COLO668 (cell line): ENCODE measurements around the gene WWC1.

ENCODE experiments used
- DNase-seq: peaks from one replicate; lab custom pipeline; 2025; ENCODE audit not compliant: unreplicated experiment; lab: John Stamatoyannopoulos, UW

Gene WWC1

DNA sequence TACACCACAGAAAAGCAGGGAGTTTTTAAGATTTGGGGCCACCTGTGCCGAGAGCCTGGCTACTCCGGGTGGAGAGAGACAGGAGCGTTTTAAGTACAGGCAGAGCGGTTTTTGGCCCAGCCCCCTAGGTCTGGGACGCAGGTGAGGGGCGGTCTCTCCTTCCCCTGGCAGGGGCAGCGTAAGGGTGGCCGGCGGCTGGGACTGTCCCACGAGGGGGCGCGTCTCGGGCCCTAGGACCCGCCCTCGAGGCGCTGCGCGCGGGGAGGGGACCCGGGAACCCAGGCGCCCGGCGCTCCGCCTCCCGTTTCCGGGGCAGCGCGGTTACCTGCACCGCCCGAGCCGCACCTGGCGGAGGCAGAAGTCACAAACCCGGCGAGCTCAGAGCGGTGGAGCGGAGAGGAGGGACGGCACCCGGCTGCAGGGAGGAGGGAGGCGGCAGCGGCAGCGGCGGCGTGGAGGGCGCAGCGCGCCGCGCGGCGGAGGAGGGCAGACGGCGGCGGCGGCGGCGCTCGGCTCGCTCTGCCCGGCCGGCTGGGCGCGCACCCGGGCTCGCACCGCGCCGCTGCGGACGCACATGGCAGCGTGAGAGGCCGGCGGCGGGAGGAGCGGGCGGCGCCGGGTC is at the start of gene WWC1:
Gene WWC1, plus strand, starts transcription at position 304 of the 622 bp plus-strand sequence. CDS start 508 bp downstream, outside the sequence.
- DNase-seq = peak; percentile 87

DNA sequence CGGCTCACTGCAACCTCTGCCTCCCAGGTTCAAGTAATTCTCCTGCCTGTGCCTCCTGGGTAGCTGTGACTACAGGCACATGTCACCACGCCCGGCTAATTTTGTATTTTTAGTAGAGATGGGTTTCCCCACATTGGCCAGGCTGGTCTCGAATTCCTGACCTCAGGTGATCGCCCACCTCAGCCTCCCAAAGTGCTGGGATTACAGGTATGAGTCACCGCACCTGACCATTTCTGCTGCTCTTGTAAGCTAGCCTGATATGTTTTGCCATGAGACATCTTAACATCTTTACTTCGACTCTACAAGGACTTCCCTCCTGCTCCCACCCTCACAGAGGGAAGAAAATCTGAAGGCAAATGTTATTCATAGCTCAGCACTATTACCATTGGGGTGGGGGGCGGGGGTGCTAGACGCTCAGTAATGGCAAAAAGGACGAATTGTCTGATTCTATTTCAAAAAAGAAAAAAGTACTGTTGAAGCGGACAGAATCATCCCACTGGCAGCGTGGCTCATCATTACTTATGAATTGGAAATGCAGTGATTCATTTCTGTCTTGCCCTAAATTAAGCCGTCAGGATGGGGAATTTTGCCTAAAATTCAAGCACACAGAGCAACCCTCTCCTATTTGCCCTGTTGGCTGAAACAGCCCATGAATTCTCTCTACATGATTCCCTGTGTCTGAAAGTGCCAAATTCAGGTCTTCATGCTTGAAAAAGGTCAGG is 46.4 kb upstream of the WWC1 start:
- no peak for DNase-seq

DNA sequence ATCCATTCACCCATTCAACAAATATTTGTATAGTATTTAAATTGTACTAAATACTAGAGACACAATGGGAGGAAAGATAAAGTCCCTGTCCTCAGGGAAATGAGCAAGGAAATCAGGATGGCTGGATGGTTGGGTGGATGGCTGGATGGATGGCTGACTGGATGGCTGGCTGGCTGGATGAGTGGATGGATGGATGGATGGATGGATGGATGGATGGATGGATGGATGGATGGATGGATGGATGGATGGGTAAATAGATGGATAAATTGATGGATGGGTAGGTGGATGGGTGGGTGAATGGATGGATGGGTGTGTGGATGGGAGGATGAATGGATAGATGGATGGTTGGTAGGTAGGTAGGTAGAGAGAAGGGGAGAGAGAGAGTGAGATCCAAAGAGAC is 41.5 kb upstream of the WWC1 start:
- DNase-seq = no peak

DNA sequence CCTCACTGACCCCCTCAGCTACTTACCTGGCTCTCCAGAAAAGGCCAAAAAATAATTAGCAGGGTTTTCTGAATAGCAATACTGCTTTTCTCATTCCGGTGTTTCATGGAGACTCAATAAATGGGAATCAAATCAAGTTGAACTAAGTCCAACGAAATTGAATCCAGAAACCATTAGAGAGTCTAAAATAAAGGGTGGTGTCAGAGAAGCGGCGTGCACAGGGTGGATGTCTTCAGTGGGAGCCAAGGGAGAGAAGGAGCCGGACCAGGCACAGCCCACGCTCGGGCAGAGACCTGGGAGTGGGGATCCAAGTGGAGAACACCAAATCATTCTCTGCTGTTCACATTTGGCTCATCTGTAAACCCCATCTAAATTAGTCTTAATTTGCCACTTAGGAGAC is 40.2 kb upstream of the WWC1 start:
- DNase-seq = no peak

DNA sequence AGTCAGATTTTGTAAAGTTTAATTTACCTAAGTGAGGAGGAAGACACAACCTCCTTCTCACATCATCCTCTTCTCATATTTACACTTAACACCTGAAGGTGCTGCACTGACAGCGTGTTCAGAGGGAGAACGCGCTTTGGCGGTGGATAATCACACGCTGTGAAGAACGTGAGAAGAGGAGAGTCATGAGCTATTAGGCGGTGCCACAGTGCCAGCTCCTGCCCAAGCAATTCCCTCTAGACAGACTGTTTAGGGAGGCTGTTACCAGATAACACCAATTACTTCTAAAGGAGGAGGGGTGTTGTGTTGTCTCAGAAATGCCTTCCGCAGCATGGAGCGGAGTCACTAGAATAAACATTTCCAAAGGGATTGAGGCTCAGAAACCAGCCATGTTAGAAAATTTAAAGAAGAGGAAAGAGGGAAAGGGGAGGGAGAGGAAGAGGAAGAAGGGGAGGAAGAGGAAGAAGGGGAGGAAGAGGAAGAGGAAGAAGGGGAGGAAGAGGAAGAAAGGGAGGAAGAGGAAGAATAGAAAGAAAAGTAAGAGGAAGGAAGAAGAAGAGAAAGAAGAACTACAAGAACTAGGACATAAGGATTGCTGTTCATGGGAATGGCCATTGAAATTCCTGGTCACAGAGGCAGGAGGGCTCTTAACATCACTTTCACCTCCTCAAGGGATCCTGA is 37.3 kb upstream of the WWC1 start:
- no peak for DNase-seq

DNA sequence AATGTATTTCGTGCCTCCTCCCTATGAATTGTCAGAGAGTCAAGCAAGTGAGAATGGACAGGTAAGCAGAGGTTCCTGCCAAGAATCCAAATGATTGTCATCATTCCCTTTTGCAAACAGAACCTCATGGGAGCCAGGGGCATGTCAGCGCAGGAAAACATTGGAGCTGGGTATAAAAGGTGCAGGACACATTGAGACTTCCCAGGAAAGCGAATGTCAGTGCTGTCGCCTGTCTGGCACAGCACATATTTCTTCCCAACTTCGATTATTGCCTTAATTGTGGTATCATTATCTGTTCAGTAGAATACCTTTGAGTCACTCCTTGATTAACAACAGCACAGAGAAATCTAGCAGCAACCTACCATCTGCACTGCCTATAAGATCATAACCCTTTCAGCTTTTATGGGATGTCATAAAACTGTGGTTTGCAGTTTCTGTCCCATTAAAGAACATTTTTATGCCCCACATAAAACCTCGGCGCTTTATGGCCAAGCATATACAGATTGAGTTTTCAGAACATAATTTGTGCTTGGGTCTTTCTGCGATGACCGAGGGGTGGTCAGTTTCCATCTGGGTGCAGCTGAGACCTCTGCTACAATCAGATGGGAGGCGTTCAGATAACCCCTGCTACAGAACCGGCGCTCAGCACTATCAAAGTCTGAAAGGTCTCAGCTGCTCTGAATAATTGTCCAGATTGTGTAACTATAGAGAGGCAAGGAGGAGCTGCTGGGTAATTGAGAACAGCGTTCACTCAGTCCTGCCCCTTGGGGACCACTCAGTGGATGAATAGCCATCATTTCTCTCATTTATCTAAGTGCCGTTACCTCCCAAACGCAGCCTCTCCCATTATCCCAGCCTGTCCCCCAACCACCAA is 30.9 kb upstream of the WWC1 start:
- DNase-seq = no peak

DNA sequence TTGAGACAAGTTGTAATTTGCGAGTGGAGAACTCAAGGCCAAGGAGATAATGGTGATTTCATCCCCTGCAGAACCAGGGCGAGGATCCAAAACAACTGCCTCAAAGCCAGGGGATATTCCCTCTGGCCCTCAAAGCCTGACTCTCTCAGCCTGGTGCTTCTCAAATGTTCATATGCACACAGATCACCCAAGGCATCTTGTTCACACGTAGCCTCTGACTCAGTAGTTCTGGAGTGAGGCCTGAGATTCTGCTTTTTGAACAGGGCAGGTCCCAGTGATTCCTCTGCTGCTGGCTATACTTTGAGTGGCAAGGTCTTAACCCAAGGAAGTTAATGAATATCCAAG is 30.2 kb upstream of the WWC1 start:
- DNase-seq = no peak

DNA sequence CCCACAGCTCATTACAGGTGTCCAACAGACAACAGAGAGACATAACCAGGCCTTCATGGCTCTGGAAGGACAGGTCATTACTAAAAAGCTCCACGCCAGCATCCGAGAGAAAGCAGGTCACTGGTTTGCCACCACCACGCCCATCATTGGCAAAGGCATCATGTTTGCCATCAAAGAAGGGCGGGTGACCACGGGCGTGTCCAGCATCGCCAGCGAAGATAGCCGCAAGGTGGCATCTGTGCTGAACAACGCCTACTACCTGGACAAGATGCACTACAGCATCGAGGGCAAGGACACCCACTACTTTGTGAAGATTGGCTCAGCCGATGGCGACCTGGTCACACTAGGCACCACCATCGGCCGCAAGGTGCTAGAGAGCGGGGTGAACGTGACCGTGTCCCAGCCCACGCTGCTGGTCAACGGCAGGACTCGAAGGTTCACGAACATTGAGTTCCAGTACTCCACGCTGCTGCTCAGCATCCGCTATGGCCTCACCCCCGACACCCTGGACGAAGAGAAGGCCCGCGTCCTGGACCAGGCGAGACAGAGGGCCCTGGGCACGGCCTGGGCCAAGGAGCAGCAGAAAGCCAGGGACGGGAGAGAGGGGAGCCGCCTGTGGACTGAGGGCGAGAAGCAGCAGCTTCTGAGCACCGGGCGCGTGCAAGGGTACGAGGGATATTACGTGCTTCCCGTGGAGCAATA is 29.3 kb upstream of the WWC1 start:
- DNase-seq = no peak

DNA sequence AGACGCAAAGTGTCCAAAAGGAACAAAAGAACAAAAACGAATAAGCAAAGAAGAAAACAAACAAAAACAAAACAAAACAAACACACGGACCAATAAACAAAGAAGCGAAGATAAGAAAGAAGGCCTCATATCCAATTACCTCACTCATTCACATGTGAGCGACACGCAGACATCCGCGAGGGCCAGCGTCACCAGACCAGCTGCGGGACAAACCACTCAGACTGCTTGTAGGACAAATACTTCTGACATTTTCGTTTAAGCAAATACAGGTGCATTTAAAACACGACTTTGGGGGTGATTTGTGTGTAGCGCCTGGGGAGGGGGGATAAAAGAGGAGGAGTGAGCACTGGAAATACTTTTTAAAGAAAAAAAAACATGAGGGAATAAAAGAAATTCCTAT is 28.3 kb upstream of the WWC1 start:
- peak; percentile 42 for DNase-seq

DNA sequence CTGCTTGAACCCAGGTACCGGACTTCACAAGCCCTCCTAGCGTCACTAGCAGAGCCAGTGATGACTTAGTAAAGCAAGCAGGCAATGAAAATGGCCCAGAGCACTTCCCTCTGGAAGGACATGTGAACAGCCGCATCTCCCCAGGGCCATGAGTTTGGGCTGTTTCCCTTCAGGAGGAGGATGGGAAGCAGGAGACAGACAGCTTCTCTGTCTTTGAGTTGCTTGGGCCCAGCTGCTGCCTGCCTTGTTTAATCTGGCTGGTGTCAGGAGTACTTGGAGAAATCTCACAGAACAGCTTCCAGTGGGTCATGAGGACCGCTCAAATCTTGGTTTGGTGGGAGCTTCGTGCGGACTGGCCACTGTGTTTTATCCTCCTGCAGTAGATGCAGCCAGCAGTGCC is 25.4 kb upstream of the WWC1 start:
- no peak for DNase-seq

DNA sequence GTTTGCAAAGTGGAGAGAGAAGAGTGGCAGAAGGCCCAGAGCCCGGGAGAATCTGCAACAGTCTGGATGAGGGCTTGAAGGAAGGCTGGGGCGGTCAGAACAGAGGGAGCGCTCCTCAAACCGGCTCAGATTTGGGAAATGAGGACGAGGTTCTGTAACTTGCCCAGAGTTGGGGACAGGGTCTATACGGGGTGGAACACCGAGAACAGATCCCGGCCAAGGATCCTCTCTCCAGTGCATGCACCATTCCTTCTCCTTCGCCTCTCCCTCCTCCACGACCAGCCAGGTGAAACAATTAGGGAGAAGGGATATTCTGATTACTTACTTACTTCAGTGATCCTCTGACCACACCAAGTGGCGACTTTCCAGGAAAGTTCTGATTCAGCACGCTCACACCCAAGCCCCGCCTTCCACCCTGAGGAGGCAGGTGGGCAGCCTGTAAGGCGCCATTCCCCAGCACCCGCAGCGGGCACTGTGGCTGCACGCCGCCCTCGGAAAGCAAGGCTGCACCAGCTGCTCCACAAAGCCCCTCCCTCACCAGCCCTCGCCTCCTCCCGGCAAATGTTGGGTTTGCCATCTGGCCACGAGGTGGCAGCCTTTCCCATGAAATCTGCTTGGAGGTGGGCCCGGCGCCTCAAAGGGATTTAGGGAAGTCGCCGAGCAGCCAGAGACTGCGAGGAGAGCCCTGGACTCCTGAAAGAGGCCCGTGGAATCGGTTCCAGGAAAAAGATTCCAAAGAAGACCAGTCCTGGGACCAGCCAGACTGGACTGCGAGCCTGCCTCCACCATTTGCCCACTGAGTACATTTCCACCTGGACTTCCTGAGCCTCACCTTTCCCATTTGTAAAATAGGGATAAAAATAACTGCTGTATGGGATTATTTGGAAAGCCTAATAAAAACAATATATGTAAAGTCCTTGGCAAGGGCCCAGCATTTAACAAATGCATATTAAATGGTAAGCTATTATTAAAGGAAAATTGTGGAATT is 22.2 kb upstream of the WWC1 start:
- DNase-seq = peak; percentile 84

DNA sequence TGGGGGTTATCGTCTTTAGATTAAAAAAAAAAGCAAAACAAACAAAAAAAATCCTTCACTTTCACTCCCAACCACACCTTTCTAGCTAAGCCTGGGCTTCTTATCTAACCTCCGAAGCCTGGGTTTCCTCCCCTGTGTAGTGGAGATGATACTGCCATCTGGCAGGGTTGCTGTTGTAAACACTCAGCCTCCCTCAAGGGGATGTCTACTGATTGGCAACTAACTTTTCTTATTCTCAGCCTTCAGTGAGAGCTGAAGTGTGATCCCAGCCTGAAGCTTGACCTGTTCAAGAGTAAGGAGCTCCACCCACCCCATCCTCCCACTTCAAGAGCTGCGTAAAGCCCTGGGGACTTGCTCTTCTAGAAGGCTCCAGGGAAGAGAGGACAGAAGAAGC is 21.5 kb upstream of the WWC1 start:
- DNase-seq = no peak

DNA sequence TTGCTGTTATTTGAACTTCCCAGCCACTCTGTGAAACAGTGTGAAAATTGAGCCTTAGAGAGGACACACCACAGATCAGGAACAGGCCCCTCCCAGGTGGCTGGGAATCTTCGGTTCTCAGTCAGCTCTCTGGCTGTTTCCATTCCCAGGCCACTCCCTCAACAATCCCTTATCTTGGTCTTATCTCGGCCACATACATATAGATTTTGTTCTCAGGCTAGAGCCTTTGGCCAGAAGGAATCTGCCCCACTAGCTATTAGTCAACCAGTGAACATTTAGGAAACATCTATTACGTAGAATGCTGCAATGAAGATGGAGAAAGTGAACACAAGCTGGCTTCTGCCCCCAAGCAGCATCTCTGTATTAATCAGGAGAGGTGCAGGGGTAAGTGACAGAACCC is 21.0 kb upstream of the WWC1 start:
- no peak for DNase-seq

DNA sequence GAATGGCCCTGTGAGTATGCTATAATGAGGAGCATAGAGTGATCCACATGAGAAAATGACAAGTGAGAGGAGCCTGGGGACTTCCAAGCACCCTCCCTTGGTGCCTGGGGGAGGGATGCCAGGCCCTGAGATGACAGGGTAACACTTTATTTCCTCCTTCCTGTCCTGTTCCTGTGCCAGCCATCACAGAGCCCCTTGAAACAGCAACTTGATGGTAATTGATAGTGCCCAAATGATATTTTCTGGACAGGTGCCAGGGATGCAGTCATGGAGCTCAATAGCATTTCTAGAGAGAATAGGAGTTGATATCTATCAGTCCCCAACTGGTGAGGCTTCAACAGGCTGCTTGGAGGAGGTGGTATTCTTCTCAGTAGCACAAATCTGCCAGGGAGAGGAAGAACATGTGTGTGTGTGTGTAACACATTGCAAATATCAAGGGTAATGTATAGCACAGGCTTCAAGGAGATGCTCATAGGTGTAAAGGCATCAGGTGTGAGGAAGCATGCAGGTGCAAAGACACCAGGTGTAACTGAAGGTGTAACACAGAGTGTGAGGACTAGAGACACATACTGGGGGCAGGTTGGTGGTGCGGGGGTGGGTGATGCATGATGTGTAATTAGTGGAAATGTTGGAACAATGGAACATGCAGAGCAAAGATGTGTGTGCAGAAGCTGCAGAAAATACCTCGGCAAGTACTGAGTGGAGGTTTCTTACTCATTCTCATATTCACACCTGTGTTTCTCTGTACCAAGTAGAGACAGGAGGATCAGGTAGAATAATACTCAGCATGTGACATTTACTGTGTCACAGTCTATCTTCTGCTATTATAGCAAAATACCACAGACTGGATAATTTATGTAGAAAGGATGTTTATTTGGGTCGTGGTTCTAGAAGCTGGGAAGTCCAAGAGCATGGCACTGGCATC is 18.1 kb upstream of the WWC1 start:
- DNase-seq = peak; percentile 3

DNA sequence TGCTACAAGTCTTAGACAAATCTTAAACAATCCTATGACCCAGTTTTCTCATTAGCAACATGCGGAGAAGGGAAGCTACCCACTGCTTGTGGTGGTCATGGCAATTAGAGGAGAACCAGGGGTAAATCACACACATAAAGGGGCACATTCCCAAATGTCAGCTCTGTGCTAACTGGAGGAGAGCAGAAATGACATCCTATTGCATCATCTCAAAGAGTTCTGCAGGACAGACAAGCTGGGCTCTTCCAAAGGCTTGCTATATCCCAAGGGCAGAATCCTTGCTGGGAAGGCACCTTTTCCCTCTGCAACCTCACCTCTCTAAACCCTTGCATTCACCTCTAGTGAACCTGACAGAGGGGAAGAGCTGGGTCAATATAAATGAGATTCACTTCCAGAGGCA is 17.0 kb upstream of the WWC1 start:
- no peak for DNase-seq

DNA sequence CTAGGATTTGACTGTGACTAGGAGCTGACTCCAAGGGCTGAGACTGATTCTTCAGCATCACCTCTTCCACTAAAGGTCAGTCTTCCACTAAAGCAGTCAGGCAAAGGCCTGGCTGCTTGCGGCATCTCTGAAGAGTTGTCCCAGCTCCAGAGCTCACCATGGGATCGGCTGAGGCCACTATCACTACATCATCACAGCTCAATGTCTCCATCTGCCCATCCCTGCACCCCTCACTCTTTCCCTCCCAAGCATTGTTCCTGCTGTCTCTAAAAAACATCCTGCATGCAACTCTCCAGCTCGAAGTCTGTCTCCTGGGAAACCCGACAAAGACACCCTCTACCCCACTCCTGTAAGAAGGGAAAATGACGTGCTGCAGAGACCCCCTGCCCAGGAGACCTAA is 15.5 kb upstream of the WWC1 start:
- DNase-seq = no peak

DNA sequence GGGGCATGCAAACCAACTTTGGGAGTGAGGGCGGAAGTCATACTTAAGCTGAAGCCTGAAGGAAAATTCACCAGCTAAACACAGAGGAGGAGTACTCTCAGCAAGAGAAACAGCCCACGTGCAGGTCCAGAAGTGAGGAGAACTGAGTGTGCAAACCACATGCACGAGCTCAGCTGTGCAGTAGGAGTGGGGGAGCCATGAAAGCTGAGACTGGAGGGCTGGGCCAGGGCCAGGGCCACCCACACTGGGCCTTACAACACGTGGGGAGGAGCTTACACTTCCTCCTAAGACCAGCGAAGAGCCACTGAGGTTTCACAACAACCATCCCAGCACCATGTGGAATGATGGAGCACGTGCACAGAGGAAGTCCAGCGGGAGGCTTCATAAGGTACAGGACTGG is 9.3 kb upstream of the WWC1 start:
- DNase-seq = no peak

DNA sequence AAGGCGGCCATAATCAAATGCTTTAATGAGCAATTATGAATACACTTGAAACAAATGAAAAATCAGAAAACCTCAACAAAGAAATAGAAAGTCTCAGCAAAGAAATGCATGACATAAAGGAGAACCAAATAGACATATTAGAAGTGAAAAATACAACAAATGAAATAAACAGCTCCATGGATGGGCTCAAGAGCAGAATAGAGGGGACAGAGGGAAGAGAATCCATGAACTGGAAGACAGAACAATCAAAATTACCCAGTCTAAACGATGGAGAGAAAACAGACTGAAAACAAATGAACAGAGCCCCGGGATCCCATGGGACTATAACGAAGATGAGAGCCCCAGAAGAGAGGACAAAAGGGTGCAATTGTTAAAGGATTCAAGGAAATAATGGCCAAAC is 6.6 kb upstream of the WWC1 start:
- no peak for DNase-seq

DNA sequence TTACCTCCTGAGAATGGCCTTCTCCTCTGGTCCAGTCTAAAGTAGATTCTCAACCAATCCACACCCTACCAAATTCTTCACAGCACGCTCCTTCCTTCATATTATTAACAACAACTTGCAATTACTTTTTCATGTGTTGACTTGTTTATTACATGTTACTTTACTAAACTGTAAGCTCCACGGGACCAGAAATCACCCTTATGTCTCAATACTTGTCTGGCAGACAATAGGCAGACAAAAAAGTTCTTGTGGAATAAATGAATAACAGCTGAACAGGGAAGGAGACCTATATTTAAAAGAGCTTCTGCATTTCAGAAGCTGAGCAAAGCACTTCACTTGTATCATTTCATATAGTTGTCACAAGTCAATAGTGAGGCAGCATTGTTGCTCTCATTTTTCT is 5.7 kb upstream of the WWC1 start:
- DNase-seq = no peak
